SK-N-SH treated with all-trans-retinoic acid at 6 μM for 48 hours (cell line): ENCODE measurements around the gene KCNB1.
"Not testable (repeated sequence)": the region's sequence is repeated elsewhere in the genome, so short reads cannot be mapped to it uniquely, and the experiment has no call there.

Experiments
- ATAC-seq: fragments of 200-7000 bp; cut with Tn5 transposase; 3 replicates; pipeline ENCODE4 v1.9.1; 2020; ENCODE audit warnings: mild to moderate bottlenecking, moderate library complexity
- CREB5 ChIP-seq: fragments of 250-450 bp; sonication (Bioruptor Pico); IDR thresholded peaks from 2 replicates; pipeline ENCODE4 v1.5.1; 2020; ENCODE audit warnings: low read depth, mild to moderate bottlenecking, moderate library complexity
- CSRNP3 ChIP-seq: fragments of 250-450 bp; sonication (Bioruptor Pico); IDR thresholded peaks from 2 replicates; pipeline ENCODE4 v1.5.1; 2021; ENCODE audit warnings: mild to moderate bottlenecking, moderate library complexity
- ISL1 ChIP-seq: fragments of 250-450 bp; sonication (Bioruptor Pico); IDR thresholded peaks from 2 replicates; pipeline ENCODE4 v2.1.2; 2022; ENCODE audit warnings: mild to moderate bottlenecking, moderate library complexity
- TCF4 ChIP-seq: fragments of 250-450 bp; sonication (Bioruptor Pico); IDR thresholded peaks from 2 replicates; pipeline ENCODE4 v1.8.0; 2021; ENCODE audit warnings: mild to moderate bottlenecking, moderate library complexity, borderline replicate concordance
- TSHZ2 ChIP-seq: fragments of 250-450 bp; sonication (Bioruptor Pico); IDR thresholded peaks from 2 replicates; pipeline ENCODE4 v1.5.0; 2020; ENCODE audit warnings: mild to moderate bottlenecking, moderate library complexity
- ZC3H10 ChIP-seq: fragments of 250-450 bp; sonication (Bioruptor Pico); IDR thresholded peaks from 2 replicates; pipeline ENCODE4 v1.5.1; 2021; ENCODE audit warnings: mild to moderate bottlenecking, moderate library complexity
- ZFP3 ChIP-seq: fragments of 250-450 bp; sonication (Bioruptor Pico); IDR thresholded peaks from 2 replicates; pipeline ENCODE4 v1.5.0; 2020; ENCODE audit warnings: mild to moderate bottlenecking, moderate library complexity
- ZNF70 ChIP-seq: fragments of 450-650 bp; formaldehyde crosslinking; IDR thresholded peaks from 2 replicates; pipeline ENCODE4 v1.5.0; 2020; ENCODE audit warnings: mild to moderate bottlenecking, moderate library complexity
- ZNF8 ChIP-seq: fragments of 450-650 bp; formaldehyde crosslinking; IDR thresholded peaks from 2 replicates; pipeline ENCODE4 v1.5.0; 2020; ENCODE audit warnings: mild to moderate bottlenecking, moderate library complexity

KCNB1 gene

GRCh38 chr20:49318091-49318429 lies 164.4 kb downstream of the KCNB1 start:
- ATAC-seq = no peak
- no peak for TF ChIP-seq TCF4

- no peak for ATAC-seq
Measured at GRCh38 chr20:49316704-49317103, 165.8 kb downstream of the KCNB1 start.

GRCh38 chr20:49315580-49315979 lies 166.9 kb downstream of the KCNB1 start:
- ATAC-seq = no peak
- TF ChIP-seq ISL1 (CRISPR knock-in tag) (no peak), TSHZ2 (CRISPR knock-in tag) (no peak), CSRNP3 (no peak)

More at GRCh38 chr20:49316704-49317103, 165.8 kb downstream of the KCNB1 start:
- TF ChIP-seq ZC3H10 (no peak), TCF4 (no peak), CREB5 (CRISPR knock-in tag) (no peak), ZFP3 (CRISPR knock-in tag) (no peak), ZNF70 (CRISPR knock-in tag) (no peak), ZNF8 (CRISPR knock-in tag) (peak; percentile 93), ISL1 (CRISPR knock-in tag) (no peak)

- ATAC-seq = not testable (repeated sequence)
Measured at GRCh38 chr20:49314052-49314451, 168.4 kb downstream of the KCNB1 start.
